ENCODE data around the gene TOM1L2.

The TOM1L2 gene

DNA sequence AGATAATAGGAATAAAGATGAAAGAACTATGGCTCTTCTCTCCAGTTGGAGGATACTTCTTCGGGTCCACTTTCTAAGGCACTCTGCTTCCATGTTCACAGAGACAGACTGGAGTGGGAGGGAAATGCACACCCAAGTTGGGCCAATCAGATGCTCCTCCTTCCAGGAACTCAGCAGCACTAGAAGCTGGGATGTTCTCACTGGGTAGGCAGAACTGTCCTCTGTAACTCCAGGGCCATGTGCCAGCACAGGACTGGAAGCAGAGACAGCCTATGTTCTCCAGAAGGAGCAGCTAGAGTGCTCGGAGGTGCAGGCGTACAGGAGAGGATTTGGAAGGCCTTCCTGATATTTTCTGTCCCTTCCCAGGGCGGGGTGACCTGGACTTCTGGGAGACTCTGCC is 85.5 kb downstream of the TOM1L2 start:
- DNase-seq (ENCODE audit: low spot score), result no peak
- TF ChIP-seq, protein P1, sequence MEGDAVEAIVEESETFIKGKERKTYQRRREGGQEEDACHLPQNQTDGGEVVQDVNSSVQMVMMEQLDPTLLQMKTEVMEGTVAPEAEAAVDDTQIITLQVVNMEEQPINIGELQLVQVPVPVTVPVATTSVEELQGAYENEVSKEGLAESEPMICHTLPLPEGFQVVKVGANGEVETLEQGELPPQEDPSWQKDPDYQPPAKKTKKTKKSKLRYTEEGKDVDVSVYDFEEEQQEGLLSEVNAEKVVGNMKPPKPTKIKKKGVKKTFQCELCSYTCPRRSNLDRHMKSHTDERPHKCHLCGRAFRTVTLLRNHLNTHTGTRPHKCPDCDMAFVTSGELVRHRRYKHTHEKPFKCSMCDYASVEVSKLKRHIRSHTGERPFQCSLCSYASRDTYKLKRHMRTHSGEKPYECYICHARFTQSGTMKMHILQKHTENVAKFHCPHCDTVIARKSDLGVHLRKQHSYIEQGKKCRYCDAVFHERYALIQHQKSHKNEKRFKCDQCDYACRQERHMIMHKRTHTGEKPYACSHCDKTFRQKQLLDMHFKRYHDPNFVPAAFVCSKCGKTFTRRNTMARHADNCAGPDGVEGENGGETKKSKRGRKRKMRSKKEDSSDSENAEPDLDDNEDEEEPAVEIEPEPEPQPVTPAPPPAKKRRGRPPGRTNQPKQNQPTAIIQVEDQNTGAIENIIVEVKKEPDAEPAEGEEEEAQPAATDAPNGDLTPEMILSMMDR (IDR thresholded peaks at IDR 0.05; ENCODE audit: extremely low read depth, missing control alignments), result no peak

DNA sequence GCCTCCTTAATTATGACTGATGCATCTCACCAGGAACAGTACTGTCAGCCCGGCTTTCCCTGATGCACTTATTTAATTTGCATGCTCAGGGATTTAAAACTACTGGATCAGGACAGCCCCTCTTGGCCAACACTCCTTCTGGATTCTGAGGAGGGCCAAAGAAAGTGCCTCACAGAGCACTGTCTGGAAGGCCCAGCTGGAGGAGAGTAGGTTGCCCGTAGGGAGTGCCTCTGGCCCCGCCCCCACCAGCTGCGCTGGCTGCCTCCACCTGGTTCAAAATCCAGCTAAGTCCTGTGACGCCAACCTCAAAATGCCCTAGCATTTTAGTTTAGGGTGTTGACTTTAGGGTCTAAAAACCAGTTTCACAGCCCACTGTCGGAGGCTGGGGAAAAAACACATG is 86.0 kb downstream of the TOM1L2 start:
- TF ChIP-seq, protein P1 (IDR thresholded peaks at IDR 0.05; ENCODE audit: extremely low read depth, missing control alignments), result no peak
- DNase-seq (ENCODE audit: low spot score), result no peak

DNA sequence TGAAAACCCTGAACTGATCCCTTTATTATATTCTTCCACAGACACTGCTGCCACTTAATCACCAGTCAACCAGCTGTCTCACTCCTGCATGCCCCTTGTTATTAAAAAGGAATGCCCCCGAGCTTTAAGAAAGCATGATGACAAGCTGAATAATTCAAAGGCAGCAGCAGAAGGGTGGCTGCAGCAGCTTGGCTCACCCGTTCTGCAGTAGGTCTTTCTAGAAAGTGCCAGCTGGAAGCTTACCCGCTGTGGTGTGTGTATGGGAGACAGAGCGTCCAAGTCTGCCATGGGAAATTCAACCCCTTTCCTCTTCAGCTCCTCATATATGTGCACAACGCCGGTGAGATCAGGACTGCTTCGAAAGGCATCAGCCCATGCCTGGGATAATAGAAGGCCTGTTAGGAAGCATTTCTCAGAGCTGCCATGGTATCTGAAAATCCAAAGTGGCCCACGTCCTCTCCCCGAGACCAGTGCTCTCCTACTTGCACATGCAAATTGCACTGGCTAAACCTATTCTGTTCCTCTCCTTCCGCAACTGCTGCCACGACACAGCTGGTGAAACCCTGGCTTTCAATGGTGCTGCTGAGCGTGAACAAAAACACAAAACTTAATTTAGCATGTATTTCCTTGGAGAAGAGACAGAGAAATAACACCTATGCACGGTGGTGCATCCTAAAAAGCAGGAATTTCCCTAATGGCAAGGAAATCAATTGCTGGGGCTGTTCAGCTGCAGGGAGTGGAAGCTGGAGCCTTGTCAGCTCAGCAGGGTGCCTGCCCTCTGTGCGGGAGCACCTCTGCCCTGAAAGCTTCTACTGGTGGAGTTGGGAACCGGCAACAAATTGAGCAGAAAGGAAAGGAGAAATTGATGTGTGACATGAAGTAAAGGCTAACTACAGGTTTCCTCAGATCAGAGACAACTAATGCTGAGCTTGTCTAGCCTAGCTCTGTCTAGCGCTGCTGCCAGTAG is 87.5 kb downstream of the TOM1L2 start:
- no peak for DNase-seq (ENCODE audit: low spot score)
- TF ChIP-seq, protein P1 (IDR thresholded peaks at IDR 0.05; ENCODE audit: extremely low read depth, missing control alignments), result no peak

DNA sequence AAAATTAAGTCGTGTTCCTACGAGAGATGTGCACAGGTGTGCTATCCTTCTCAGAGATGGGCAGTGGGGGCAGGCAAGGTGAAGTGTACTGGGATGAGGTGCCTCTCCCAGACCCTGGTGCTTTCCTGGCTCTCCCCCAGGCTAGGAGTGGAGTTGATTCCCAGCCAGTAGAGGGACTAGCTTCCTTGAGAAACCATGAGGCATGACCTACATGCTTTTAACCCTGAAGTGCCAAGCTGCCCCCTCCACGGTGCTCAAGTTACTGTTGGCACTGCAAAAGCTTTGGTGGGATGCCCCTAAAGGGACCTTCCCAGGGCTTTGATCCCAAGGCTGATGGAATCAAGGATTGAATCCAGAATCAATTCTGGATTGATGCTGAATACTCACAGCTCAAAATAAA is 88.4 kb downstream of the TOM1L2 start:
- TF ChIP-seq, protein P1 (IDR thresholded peaks at IDR 0.05; ENCODE audit: extremely low read depth, missing control alignments), result no peak
- no peak for DNase-seq (ENCODE audit: low spot score)

DNA sequence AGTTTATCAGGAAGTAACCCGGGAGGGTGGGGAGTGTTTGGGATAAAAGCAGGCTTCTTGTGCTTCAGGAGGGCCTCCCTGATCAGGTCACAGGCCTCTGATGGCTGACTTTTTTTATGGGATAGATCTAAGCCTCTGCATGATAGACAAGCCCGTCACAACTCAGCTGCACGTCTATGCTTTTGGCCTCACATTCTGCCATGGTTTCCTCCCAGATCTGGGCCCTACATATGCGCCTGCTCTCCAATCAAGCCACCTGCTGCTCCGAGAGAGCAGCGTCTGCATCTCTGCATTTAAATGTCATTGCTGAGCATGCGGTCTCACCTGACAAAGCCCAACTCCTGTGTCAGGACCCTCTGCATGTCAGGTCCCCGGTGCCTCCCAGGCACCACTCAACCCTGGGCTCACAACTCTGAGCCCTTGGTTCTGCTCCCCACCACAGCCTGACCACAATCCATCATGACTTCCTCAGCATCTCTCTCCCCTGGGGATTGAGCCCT is 90.1 kb downstream of the TOM1L2 start:
- DNase-seq (ENCODE audit: low spot score), result no peak
- TF ChIP-seq, protein P1 (IDR thresholded peaks at IDR 0.05; ENCODE audit: extremely low read depth, missing control alignments), result no peak

DNA sequence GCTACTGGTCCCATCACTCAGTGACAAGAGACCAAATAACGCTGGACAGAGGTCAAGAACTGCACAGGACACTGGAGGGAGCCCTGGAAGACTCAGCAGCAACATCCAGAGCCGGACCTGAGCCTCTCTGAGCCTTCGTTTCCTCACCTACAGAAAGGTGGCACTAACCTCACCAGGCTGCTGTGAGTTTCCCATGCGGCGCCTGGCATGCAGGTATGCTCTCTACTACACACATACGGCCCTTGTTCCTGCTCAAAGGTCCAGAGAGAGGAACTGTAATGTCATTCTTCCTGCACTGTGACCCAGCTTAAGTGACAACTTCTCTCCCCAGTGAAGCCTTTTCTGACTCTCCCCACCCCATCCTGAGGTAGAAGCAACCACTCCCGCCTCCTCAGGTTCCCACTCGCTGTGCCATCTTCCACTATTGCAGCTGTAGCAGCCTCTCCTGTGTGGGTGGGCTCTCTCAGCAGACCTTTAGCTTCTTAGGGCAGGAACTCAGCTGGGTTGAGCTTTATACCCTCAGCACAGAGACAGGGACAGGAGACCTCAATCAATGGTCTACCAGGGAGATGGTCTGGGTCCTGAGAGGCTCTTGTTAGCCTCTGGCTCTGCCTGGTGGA is 91.5 kb downstream of the TOM1L2 start:
- DNase-seq (ENCODE audit: low spot score), result no peak
- TF ChIP-seq, protein P1 (IDR thresholded peaks at IDR 0.05; ENCODE audit: extremely low read depth, missing control alignments), result no peak

All from GM20000 (cell line).